Epithelial cell of esophagus (primary cell): ENCODE results near the gene USP54.

ENCODE experiments used
- DNase-seq: peaks from one replicate; pipeline ENCODE4 v3.0.0; 2010; ENCODE audit warnings: low read depth
- H3K4me3 ChIP-seq: 2 replicates; pipeline ENCODE4 v1.5.1; 2011; ENCODE audit warnings: mild to moderate bottlenecking, low read length, control low read depth
- CTCF ChIP-seq: IDR thresholded peaks from 2 replicates; pipeline ENCODE4 v1.5.1; 2011; ENCODE audit warnings: low read depth, mild to moderate bottlenecking, low read length, control low read depth, inconsistent platforms; ENCODE audit not compliant: insufficient read depth; ENCODE audit errors: missing control alignments

The USP54 gene

GRCh38 chr10:73601486-73601921 lies 10.4 kb upstream of the USP54 start:
- peak; percentile 99 for DNase-seq
- no peak for TF ChIP-seq CTCF
- peak overlapping the region; percentile 33 for H3K4me3 ChIP-seq

GRCh38 chr10:73597346-73597745 lies 6.2 kb upstream of the USP54 start:
- TF ChIP-seq CTCF, result no peak
- no peak overlapping the region for H3K4me3 ChIP-seq
- peak; percentile 50 for DNase-seq

- no peak for TF ChIP-seq CTCF
- no peak overlapping the region for H3K4me3 ChIP-seq
- DNase-seq, result no peak
Observed at GRCh38 chr10:73593812-73594211, 2.7 kb upstream of the USP54 start.

- no peak for DNase-seq
- TF ChIP-seq CTCF, result no peak
- H3K4me3 ChIP-seq, result no peak overlapping the region
Observed at GRCh38 chr10:73593110-73593509, 2.0 kb upstream of the USP54 start.

- TF ChIP-seq CTCF, result no peak
- DNase-seq, result peak; percentile 79
- H3K4me3 ChIP-seq, result no peak overlapping the region
Observed at GRCh38 chr10:73591935-73592699, 975 bp upstream of the USP54 start.

GRCh38 chr10:73589563-73590126 lies 1.5 kb downstream of the USP54 start:
- no peak overlapping the region for H3K4me3 ChIP-seq
- no peak for TF ChIP-seq CTCF
- DNase-seq, result peak; percentile 64
